Ectodermal cell (in vitro differentiated cells): Measurements from ENCODE around the gene PPM1L. TPM values are rescaled to one million over a fixed set of nuclear protein-coding genes. Genes with fewer than 3 reads are reported as not detected.
A peak's percentile ranks its signal among the peaks of the same experiment; 100 is the strongest.
"Not testable (repeated sequence)": the region's sequence is repeated elsewhere in the genome, so short reads cannot be mapped to it uniquely, and the experiment has no call there.

Experiments used
- H3K27ac ChIP-seq: 2 replicates; pipeline ENCODE4 v1.7.0; 2013; ENCODE audit warnings: mild to moderate bottlenecking, low read depth, low read length; ENCODE audit not compliant: insufficient read depth, poor library complexity, severe bottlenecking
- H3K27me3 ChIP-seq: 2 replicates; pipeline ENCODE4 v1.7.0; 2013; ENCODE audit warnings: mild to moderate bottlenecking, low read length; ENCODE audit not compliant: insufficient read depth, control insufficient read depth, poor library complexity, severe bottlenecking
- H3K36me3 ChIP-seq: one replicate; pipeline ENCODE4 v1.7.0; 2013; ENCODE audit warnings: low read length; ENCODE audit not compliant: control insufficient read depth, insufficient read depth
- H3K4me1 ChIP-seq: one replicate; pipeline ENCODE4 v1.7.0; 2013; ENCODE audit warnings: low read length; ENCODE audit not compliant: control insufficient read depth, insufficient read depth
- H3K4me3 ChIP-seq: 2 replicates; pipeline ENCODE4 v1.7.0; 2013; ENCODE audit warnings: low read depth, low read length, control low read depth; ENCODE audit not compliant: insufficient read depth
- H3K9me3 ChIP-seq: 2 replicates; pipeline ENCODE4 v1.7.0; 2013; ENCODE audit warnings: mild to moderate bottlenecking, low read length, moderate library complexity; ENCODE audit not compliant: control insufficient read depth
- WGBS, 2 experiments: methylation state at CpG; one replicate each; pipeline ENCODE4 v1.1.7; 2013; ENCODE audit warnings: missing lambda C conversion rate in 2 of 2; 5-methylcytosine and 5-hydroxymethylcytosine counted together
- polyA plus RNA-seq, 4 experiments: library from polyadenylated mRNA; stranded (reverse); fragments of 50-300 nt; gene quantifications; one replicate each; pipeline ENCODE4 v1.2.3, GENCODE V29; 2013

Gene PPM1L
- 13.0 TPM for polyA plus RNA-seq (2013, experiment 1 of 4)
- 12.6 TPM for polyA plus RNA-seq (2013, experiment 2 of 4)
- polyA plus RNA-seq (2013, experiment 3 of 4): 11.1 TPM
- 11.4 TPM for polyA plus RNA-seq (2013, experiment 4 of 4)

GRCh38 chr3:160755776-160756304 lies at the start of gene PPM1L:
TSS of gene PPM1L (plus strand) at chr3:160756231.
- WGBS, 2 experiments: 0% methylated on average over 64 of the region's 64 CpGs
- peaks cover 31% of the 10 kb centered on the region for H3K27me3 ChIP-seq

GRCh38 chr3:160707187-160707794 lies 48.7 kb upstream of the PPM1L start:
- H3K9me3 ChIP-seq: no peaks in the 10 kb centered on the region
- WGBS, 2 experiments: 57 to 60% methylated on average over 2 of the region's 4 CpGs

More at GRCh38 chr3:160755776-160756304, at the start of gene PPM1L:
- H3K27ac ChIP-seq: peak within 1 kb of the TSS; percentile 82
- peak within 1 kb of the TSS; percentile 78 for H3K4me3 ChIP-seq
- peaks cover 6% of the 10 kb centered on the region for H3K4me1 ChIP-seq
- no peaks in the 10 kb centered on the region for H3K36me3 ChIP-seq
- H3K9me3 ChIP-seq: no peaks in the 10 kb centered on the region

GRCh38 chr3:160709477-160710182 lies 46.4 kb upstream of the PPM1L start:
- no peaks in the 10 kb centered on the region for H3K27me3 ChIP-seq
- H3K36me3 ChIP-seq: no peaks in the 10 kb centered on the region
- 59 to 74% methylated on average over 3 of the region's 3 CpGs for WGBS, 2 experiments
- no peaks in the 10 kb centered on the region for H3K4me1 ChIP-seq
- H3K9me3 ChIP-seq: no peaks in the 10 kb centered on the region
- no peak overlapping the region for H3K27ac ChIP-seq
- no peak overlapping the region for H3K4me3 ChIP-seq

More at GRCh38 chr3:160707187-160707794, 48.7 kb upstream of the PPM1L start:
- Histone ChIP-seq H3K27ac (no peak overlapping the region), H3K36me3 (no peaks in the 10 kb centered on the region), H3K4me1 (no peaks in the 10 kb centered on the region), H3K4me3 (no peak overlapping the region), H3K27me3 (no peaks in the 10 kb centered on the region)

- WGBS, 2 experiments: 86 to 92% methylated on average over 2 to 3 of the region's 3 CpGs
Measured at GRCh38 chr3:160713144-160713543, 42.9 kb upstream of the PPM1L start.

GRCh38 chr3:160719710-160720109 lies 36.3 kb upstream of the PPM1L start:
- Histone ChIP-seq H3K36me3 (no peaks in the 10 kb centered on the region), H3K27me3 (no peaks in the 10 kb centered on the region), H3K27ac (no peak overlapping the region), H3K9me3 (no peaks in the 10 kb centered on the region), H3K4me3 (no peak overlapping the region), H3K4me1 (no peaks in the 10 kb centered on the region)
- 94 to 95% methylated on average over 11 of the region's 11 CpGs for WGBS, 2 experiments

More at GRCh38 chr3:160713144-160713543, 42.9 kb upstream of the PPM1L start:
- H3K36me3 ChIP-seq, H3K9me3 ChIP-seq, H3K27ac ChIP-seq, H3K4me1 ChIP-seq, H3K27me3 ChIP-seq, H3K4me3 ChIP-seq: not testable (repeated sequence)

- H3K27ac ChIP-seq: no peak overlapping the region
- 90 to 93% methylated on average over 5 of the region's 5 CpGs for WGBS, 2 experiments
- no peak overlapping the region for H3K4me3 ChIP-seq
- no peaks in the 10 kb centered on the region for H3K27me3 ChIP-seq
- H3K4me1 ChIP-seq: no peaks in the 10 kb centered on the region
- no peaks in the 10 kb centered on the region for H3K9me3 ChIP-seq
- no peaks in the 10 kb centered on the region for H3K36me3 ChIP-seq
Measured at GRCh38 chr3:160720123-160720746, 35.8 kb upstream of the PPM1L start.

GRCh38 chr3:160722331-160722730 lies 33.7 kb upstream of the PPM1L start:
- H3K27me3 ChIP-seq: no peaks in the 10 kb centered on the region
- 82 to 100% methylated on average over 1 to 2 of the region's 2 CpGs for WGBS, 2 experiments
- no peaks in the 10 kb centered on the region for H3K4me1 ChIP-seq
- no peaks in the 10 kb centered on the region for H3K36me3 ChIP-seq
- no peak overlapping the region for H3K4me3 ChIP-seq
- no peak overlapping the region for H3K27ac ChIP-seq
- H3K9me3 ChIP-seq: no peaks in the 10 kb centered on the region

- no peak overlapping the region for H3K4me3 ChIP-seq
- H3K27ac ChIP-seq: no peak overlapping the region
- no peaks in the 10 kb centered on the region for H3K36me3 ChIP-seq
- H3K4me1 ChIP-seq: no peaks in the 10 kb centered on the region
- WGBS, 2 experiments: 82 to 91% methylated on average over 2 of the region's 2 CpGs
- H3K27me3 ChIP-seq: no peaks in the 10 kb centered on the region
- H3K9me3 ChIP-seq: no peaks in the 10 kb centered on the region
Measured at GRCh38 chr3:160725338-160725737, 30.7 kb upstream of the PPM1L start.

GRCh38 chr3:160735826-160736225 lies 20.2 kb upstream of the PPM1L start:
- Histone ChIP-seq H3K4me1 (no peaks in the 10 kb centered on the region), H3K4me3 (no peak overlapping the region), H3K9me3 (no peaks in the 10 kb centered on the region), H3K27me3 (no peaks in the 10 kb centered on the region), H3K27ac (no peak overlapping the region), H3K36me3 (no peaks in the 10 kb centered on the region)
- 100% methylated on average over 1 of the region's 1 CpG for WGBS, 2 experiments

GRCh38 chr3:160738048-160738447 lies 18.0 kb upstream of the PPM1L start:
- 95 to 97% methylated on average over 2 of the region's 2 CpGs for WGBS, 2 experiments
- H3K9me3 ChIP-seq: no peaks in the 10 kb centered on the region
- H3K27ac ChIP-seq: no peak overlapping the region
- no peak overlapping the region for H3K4me3 ChIP-seq
- H3K27me3 ChIP-seq: no peaks in the 10 kb centered on the region
- no peaks in the 10 kb centered on the region for H3K36me3 ChIP-seq
- H3K4me1 ChIP-seq: no peaks in the 10 kb centered on the region
